Renal cortex interstitium (tissue), 11 donors: ENCODE data around the gene AKAP13. TPM values are rescaled to one million over a fixed set of nuclear protein-coding genes. Genes with fewer than 3 reads are reported as not detected.
"Not testable (repeated sequence)": the region's sequence is repeated elsewhere in the genome, so short reads cannot be mapped to it uniquely, and the experiment has no call there.

Experiments
- DNase-seq, 11 donors: peaks; one replicate each; pipeline ENCODE4 v3.0.0-alpha.2; 2013; ENCODE audit warnings: low read depth in 9 of 11, low spot score in 4 of 11; ENCODE audit errors: extremely low read depth in 1 of 11
- polyA plus RNA-seq, 3 donors: library from polyadenylated mRNA; unstranded; fragments of 120-200 nt; gene quantifications; one replicate each; pipeline ENCODE4 v1.2.1, GENCODE V29; 2013; ENCODE audit not compliant: insufficient read length in 3 of 3

AKAP13 gene
- polyA plus RNA-seq, 3 donors = 90.0 to 91.2 (median 91.2) TPM

DNA sequence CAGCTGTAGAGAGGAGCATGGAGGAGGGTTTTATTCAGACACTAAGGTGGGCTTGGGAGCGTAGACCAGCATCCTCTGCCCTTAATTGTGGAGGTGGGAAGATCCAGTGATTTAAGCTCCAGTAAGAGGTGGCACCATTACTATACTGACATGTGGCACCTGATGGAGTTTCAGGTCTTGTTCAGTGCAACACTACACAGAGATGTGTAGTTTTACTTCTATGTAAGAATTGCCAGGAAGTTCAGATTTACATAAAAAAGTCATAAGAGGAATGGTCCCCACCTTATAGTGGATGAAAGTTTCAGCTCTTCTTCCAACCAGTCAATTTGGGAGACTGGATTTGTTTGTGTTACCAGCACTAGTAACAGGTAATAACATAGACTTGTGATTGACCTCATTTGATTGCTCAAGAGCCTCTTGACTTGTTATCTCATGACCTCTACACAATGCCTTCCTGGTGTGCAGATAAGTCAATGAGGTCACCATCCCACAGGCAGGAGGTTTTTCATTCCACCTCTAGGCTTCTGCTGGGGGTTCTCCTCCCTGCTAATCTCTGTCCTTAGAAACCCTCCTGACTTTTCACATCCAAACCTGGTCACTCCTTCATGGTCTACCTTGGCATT is 33.8 kb upstream of the AKAP13 start:
- not testable (repeated sequence) for DNase-seq

DNA sequence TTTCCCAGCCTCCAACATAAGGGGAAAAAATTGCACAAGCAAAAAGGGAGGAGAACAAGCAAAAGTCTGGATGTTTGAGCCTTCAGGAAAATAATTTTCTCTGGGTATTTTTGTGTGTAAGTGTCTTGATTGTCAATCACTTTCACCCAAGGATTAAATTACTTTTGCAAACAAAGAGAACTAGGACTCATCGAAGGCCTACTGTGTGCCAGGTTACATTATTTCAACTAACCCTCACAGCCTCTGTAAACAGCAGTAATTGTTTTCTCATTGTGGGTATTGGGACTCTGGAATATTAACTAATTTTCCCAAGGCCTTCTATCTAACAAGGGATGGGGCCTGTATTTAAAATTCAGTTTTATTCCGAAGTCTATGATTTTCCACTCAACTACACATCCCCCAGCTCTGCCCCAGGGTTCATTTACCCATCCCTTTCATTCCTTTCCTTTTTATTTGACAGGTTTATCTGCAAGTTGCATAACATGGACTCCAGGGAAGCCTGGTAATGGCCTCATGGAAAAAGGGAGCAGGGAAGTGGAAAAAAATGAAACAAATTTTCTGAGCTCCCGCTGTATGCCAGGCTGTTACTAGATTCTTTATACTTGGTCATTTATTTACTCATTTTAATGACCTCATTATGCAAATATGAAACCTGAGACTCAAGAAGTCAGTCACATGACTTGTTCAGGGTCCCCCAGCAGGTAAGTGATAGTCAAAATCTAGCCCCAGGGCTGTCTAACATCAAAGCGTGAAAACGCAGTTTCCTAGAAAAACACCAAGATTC is 32.9 kb upstream of the AKAP13 start:
- DNase-seq = not testable (repeated sequence)

DNA sequence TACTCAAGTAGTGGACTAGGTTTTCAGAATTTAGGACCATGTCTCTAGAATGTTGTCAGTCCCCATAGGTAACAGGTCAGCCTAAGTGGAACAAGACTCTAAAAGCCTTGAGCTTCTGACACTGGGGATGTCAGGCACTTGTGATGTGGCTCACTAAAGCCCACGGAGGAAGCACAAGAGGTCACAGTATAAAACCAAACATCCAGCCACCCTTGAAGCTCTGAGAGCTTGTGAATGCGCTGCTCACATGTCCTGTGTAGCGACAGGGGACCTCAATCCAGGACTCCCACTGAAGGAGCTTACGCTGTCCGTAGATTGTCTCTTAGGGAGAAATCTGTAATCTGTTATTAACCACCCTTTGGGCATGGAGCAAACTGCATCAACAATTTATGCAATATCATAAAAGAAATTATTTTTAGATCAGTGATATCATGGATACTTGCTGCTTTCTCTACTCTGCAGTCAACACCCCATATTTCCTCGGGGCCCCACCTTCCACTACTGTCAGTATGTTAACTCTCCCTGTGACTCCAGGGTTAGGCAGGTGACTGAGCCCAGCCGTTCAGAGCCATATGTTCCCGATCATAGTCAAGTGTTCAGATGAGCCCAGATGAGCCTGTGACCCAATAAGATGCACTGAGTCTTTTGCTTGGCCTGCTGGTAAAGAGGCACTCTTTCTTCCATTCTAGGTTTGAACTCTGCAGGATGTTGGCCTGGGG is 32.2 kb upstream of the AKAP13 start:
- not testable (repeated sequence) for DNase-seq

DNA sequence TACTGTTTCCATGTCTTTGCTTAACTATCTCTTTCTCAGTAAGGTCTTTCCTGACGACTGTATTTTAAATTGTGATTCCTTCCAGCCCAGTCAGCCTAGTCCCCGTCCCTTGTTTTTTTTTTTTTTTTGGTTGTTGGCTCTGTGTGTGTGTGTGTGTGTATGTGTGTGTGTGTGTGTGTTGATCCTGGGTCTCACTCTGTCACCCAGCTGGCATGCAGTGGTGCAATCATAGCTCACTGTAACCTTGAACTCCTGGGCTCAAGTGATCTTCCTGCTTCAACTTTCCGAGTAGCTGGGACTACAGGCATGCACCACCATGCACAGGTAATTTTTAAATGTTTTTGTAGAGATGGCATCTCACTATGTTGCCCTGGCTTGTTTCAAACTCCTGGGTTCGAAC is 31.3 kb upstream of the AKAP13 start:
- DNase-seq = not testable (repeated sequence)

DNA sequence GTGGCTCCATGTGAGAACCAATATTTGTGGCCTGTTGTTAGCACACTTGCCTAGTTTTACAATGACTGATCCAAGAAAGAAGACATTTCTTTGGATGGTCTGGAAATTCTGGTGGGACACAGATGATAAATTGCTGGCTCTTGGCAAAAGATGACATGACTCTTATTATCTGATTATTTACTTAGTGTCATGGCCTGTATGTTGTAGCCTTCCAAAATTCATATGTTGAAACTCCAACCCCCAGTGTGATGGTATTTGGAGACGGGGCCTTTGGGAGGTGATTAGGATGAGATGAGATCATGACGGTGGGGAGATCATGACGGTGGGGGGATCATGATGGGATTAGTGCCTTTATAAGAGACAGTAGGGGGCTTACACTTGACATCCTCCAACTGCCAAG is 30.0 kb upstream of the AKAP13 start:
- no peak for DNase-seq

DNA sequence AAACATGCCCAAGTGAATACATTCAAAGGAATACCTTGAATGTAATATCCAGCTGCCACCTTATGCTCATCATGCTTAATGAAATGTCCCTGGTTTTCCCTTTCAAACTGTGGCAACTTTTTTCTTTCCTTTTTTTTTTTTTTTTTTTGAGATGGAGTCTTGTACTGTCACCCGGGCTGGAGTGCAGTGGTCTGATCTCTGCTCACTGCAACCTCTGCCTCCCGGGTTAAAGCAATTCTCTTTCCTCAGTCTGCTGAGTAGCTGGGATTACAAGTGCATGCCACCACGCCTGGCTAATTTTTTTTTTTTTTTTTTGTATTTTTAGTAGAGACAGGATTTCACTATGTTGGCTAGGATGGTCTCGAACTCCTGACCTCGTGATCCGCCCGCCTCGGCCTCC is 28.9 kb upstream of the AKAP13 start:
- DNase-seq = not testable (repeated sequence)

DNA sequence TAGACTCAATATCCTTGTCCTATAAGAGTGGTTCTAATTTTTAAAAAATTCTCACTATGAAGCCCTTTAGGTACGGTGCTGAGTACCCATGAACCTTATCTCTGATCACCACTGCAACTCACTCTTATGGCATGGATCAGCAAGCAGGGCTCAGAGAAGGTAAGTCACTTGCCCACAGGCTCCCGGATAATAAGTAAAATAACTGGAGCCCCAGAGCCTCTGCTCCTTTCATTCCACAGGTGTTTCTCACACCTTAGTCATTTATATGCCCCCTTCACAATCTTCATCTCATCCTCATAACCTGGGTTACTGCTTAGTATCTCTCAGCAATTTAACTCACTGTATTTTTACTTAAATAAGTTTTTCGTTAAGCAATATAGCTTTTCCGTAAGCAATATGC is 28.4 kb upstream of the AKAP13 start:
- DNase-seq = no peak

DNA sequence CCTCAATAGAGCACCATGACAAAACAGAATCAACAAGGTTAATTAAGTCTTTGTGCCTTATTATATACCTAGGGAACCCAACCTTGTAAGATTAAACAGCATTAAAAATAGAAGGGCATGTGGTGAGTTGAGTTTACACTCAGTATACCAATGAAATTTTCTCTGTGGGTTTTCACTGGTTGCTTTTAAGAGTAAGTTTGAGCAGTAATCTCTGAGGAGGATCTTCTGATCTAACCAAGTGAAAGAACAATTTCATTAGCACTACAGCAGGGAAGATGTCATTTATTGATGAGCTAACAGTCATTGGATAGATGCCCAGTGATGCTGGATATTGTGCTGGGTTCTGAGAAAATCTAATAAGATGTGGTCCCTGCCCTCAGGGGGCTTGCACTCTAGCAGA is 26.9 kb upstream of the AKAP13 start:
- DNase-seq = no peak

DNA sequence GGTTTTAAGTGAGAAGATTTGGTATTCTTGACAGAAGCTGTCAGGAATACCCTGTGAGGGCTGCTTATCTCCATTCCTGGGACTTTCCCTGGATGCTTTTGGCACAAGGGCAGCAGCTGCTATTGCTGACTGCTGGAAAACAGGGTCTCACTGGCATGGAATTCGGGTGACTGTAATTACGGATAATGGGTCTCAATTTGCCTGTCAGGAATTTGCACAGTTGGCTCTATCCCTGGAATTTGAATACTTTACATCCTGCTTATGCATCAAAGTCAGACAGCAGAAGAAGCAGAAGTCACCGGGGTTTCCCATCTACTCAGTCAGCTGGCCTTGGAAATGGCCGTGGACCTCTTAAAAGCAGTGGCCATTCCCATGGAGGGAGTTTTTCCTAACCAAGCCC is 25.9 kb upstream of the AKAP13 start:
- no peak for DNase-seq

DNA sequence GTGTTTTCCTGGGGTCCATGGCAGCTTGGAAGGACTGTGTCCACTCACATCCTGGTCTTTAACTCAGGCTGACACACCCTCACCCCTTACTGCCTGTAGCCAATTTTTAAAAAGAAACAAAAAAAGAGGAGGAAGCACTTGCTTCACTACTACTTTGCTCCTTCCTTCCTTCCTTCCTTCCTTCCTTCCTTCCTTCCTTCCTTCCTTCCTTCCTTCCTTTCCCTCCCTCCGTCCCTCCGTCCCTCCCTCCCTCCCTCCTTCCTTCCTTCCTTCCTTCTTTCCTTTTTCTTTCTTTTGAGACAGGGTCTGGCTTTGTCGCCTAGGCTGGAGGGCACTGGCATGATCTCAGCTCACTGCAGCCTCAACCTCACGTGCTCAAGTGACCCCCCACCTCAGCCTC is 25.5 kb upstream of the AKAP13 start:
- DNase-seq = no peak

DNA sequence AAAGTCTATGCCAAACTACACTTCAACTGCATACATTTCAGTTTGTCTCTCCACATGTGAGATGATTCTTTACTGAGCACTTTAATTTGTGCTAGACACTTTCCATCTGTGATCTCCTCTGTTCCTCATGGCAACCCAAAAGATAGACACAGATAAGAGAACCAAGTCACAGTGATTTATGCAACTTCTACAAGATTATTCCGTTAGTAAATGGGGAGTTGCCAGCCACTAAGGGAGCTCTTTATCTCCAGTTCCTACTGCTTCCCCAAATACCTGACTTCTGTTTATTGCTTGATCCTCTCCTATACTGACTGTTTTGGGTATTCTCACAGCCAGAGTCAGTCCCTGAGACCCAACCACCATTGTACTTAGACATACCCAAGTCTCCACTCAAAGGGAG is 24.1 kb upstream of the AKAP13 start:
- DNase-seq = no peak

DNA sequence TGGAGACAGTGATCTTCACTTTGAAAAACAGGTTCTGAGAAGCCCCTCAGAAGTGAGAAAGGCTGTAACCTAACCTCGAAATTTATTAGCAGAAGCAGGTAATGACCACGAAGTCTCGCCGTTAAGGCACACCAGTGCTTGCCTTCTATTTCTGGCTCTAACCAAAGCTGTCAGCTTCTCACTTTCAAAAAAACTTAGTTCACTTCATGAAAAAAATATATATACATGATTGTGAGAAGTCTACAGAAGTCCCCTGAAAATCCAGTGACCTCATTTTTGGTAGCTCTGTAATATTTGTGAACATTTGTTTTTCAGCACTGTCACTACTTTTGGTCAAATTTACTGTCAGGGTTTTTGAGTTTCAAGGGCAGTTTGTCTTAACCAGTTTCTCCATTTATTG is 19.1 kb upstream of the AKAP13 start:
- no peak for DNase-seq

DNA sequence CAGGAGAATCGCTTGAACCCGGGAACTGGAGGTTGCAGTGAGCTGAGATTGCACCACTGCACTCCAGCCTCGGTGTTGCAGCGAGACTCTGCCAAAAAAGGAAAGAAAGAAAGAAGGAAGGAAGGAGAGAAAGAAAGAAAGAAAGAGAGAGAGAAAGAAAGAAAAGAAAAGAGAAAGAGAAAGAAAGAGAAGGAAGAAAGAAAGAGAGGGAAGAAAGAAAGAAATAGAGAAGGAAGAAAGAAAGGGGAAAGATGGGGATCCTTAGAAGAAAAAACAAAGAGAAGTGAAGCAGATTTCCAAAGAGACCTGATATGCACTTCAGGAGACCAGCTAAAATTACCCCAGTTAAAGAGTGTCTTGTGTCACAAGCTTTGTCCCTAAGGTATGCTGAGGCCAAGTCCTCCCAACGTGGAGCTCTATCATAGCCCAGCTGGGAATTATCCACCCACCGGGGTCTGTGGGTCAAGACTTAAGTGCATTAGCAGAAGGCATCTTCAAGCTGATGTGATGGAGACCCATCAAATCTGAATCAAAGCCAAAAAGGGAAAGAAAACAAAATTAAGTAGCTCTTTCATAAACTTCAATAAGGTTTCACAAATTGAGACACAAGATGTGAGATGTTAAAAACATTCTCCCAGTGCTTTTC is 17.8 kb upstream of the AKAP13 start:
- DNase-seq = no peak

DNA sequence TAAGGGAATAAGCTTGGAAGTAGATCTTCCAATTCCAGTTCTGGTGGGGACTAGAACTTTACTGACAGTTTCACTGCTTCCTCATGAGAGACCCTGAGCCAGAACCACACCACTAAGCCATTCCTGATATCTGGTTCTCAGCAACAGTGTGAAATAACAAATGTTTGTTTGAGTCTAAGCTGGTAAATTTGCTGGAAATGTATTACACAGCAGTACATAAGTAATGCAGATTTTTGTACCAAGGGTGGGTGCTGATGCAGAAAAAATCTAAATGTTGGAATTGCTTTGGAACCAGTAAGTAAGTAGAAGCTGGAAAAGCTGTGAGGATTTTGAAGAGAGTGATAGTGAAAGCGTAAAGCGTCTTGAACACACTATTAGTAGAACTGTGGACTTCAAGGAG is 14.4 kb upstream of the AKAP13 start:
- no peak for DNase-seq

DNA sequence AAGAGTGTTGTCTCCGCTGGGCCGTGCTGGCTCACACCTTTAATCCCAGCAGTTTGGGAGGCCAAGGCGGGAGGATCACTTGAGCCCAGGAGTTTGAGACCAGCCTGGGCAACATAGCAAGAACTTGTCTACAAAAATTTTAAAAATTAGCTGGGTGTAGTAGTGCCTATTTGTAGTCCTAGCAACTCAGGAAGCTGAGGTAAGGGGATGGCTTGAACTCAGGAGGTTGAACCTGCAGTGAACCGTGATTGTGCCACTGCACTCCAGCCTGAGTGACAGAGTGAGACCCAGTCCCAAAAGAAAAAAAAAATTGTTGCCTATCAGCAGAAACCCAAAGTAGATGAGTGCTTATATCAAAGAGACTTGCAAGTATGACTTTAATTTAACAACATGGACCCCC is 12.7 kb upstream of the AKAP13 start:
- DNase-seq = no peak

DNA sequence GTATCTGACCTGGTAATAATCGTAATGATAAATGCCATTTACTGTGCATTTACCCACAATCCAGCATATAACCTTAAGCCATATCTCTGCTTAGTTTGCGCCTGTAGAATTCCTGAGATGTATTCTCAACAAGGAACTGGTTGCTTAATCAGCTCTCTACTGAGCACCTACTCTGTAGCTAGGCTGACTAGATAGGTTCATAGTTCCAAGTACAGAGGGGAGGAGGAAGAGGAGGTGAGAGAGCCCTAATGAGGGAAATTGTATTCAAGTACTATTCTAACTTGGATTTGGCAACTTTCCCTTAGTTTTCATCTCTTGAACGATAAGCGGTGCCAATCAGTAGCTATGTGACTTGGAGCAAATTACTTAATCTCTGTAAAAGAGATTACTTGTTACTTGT is 5.6 kb upstream of the AKAP13 start:
- no peak for DNase-seq

DNA sequence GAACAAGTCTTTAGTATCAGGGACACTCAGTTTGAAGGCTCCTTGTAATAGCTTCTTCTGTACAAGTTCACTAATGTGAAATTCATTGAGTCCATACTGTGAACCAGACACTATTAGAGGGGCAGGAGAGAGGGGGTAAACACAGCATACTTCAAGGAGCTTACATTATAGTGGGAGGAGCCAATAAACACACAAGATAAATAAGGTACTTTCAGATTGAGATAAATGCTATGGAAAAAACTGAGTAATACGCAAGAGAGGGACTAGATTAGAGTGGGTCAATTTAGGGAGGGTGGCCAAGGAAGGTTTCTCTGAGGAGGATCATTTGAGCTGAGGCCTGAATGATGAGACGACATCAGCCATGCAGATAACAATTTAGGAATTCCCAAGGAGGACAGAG is 3.1 kb upstream of the AKAP13 start:
- DNase-seq = no peak

DNA sequence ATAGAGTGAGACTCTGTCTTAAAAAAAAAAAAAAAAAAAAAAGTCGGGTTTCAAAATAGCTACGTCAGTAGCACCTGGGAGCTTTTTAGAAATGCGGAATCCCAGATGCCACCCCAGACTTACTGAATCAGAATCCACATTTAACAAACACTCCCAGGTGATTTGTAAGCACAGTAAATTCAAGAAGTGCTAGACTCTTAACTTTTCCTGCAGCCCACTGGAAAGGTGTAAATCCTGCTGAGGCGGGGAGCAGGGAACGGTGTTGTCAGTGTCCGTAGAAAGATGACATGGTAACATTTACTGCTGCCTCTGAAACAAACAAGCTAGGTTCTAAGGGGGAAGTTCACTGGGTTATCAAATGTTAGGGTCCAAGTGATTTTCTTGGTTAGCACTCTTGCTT is 2.4 kb upstream of the AKAP13 start:
- no peak for DNase-seq

DNA sequence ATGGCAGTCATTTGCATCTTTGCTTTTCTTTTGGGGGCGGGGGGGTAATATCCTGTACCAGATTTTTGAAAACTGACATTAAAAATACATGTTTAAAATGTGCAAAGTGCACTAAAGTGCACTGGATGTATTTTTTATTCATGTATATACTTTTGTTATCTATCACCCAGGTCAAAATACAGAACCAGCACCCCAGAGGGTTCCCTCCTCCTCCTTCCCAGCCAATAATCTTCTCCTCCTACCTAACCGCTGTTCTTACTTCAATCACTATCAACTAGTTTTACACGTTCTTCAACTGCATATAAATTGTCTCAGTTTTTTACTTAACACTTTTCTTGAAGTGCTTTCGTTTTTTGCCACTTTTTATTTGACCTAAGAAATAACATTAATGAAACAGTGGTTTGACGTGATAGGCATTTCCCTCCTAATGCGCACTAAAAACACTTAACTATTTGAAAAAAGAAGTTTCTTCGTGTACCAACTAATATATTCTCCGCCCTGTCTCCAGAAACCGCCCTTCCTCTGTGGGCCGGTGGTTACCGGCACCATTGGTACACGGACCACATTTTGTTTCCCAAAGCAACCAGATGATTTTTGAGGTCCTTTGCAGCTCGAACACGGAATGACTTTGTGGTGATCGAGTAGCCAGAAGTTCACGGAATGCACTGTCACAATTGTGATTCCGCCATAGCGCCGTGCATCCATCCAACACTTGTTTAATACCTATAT is 836 bp upstream of the AKAP13 start:
- peak in 1 of 11 donors; percentile 35 for DNase-seq
